ENCODE data around the gene SPINT2. TPM values are rescaled to one million over a fixed set of nuclear protein-coding genes. Genes with fewer than 3 reads are reported as not detected.

The SPINT2 gene
- total RNA-seq, 1 donor from 2014 or later: 9.2 TPM

GRCh38 chr19:38265921-38266429 lies 1.6 kb downstream of the SPINT2 start:
- Mint-ChIP-seq H3K9me3 (no peaks in the 10 kb centered on the region), H3K27me3 (ENCODE audit: low read depth) (peaks cover 28% of the 10 kb centered on the region), H3K4me1 (peaks cover 47% of the 10 kb centered on the region), H3K27ac (ENCODE audit: unreplicated experiment) (no peak overlapping the region), H3K36me3 (ENCODE audit: low read depth) (no peaks in the 10 kb centered on the region), H3K4me3 (peak overlapping the region; percentile 76)
- no peak for TF ChIP-seq CTCF (conservative IDR thresholded peaks at IDR 0.05)
- DNase-seq (ENCODE audit: low read depth, low spot score): no peak

GRCh38 chr19:38266981-38267597 lies 2.7 kb downstream of the SPINT2 start:
- H3K27me3 Mint-ChIP-seq (ENCODE audit: low read depth): peaks cover 28% of the 10 kb centered on the region
- no peak for TF ChIP-seq CTCF (conservative IDR thresholded peaks at IDR 0.05)
- H3K4me3 Mint-ChIP-seq: peak overlapping the region; percentile 54
- H3K4me1 Mint-ChIP-seq: peaks cover 47% of the 10 kb centered on the region
- no peak for DNase-seq (ENCODE audit: low read depth, low spot score)
- H3K27ac Mint-ChIP-seq (ENCODE audit: unreplicated experiment): peak overlapping the region; percentile 2
- H3K9me3 Mint-ChIP-seq: no peaks in the 10 kb centered on the region
- H3K36me3 Mint-ChIP-seq (ENCODE audit: low read depth): no peaks in the 10 kb centered on the region

GRCh38 chr19:38267761-38268483 lies 3.5 kb downstream of the SPINT2 start:
- Mint-ChIP-seq H3K36me3 (ENCODE audit: low read depth) (no peaks in the 10 kb centered on the region), H3K27ac (ENCODE audit: unreplicated experiment) (no peak overlapping the region), H3K9me3 (no peaks in the 10 kb centered on the region), H3K27me3 (ENCODE audit: low read depth) (peaks cover 26% of the 10 kb centered on the region), H3K4me1 (peaks cover 46% of the 10 kb centered on the region), H3K4me3 (no peak overlapping the region)
- TF ChIP-seq CTCF (conservative IDR thresholded peaks at IDR 0.05): no peak
- DNase-seq (ENCODE audit: low read depth, low spot score): no peak

- Mint-ChIP-seq H3K27ac (ENCODE audit: unreplicated experiment) (no peak overlapping the region), H3K4me1 (peaks cover 43% of the 10 kb centered on the region), H3K9me3 (no peaks in the 10 kb centered on the region), H3K36me3 (ENCODE audit: low read depth) (no peaks in the 10 kb centered on the region), H3K27me3 (ENCODE audit: low read depth) (peaks cover 22% of the 10 kb centered on the region), H3K4me3 (no peak overlapping the region)
- no peak for DNase-seq (ENCODE audit: low read depth, low spot score)
- TF ChIP-seq CTCF (conservative IDR thresholded peaks at IDR 0.05): no peak
Observed at GRCh38 chr19:38268539-38268938, 4.2 kb downstream of the SPINT2 start.

GRCh38 chr19:38270587-38271167 lies 6.3 kb downstream of the SPINT2 start:
- no peak overlapping the region for H3K4me3 Mint-ChIP-seq
- peaks cover 8% of the 10 kb centered on the region for H3K27me3 Mint-ChIP-seq (ENCODE audit: low read depth)
- H3K4me1 Mint-ChIP-seq: peaks cover 29% of the 10 kb centered on the region
- DNase-seq (ENCODE audit: low read depth, low spot score): no peak
- TF ChIP-seq CTCF (conservative IDR thresholded peaks at IDR 0.05): no peak
- no peaks in the 10 kb centered on the region for H3K36me3 Mint-ChIP-seq (ENCODE audit: low read depth)
- H3K9me3 Mint-ChIP-seq: no peaks in the 10 kb centered on the region
- H3K27ac Mint-ChIP-seq (ENCODE audit: unreplicated experiment): no peak overlapping the region
